ENCODE measurements around the gene SLC35C1. TPM values are rescaled to one million over a fixed set of nuclear protein-coding genes. Genes with fewer than 3 reads are reported as not detected.
"Not testable (repeated sequence)": the region's sequence is repeated elsewhere in the genome, so short reads cannot be mapped to it uniquely, and the experiment has no call there.

The SLC35C1 gene
- total and polyA plus RNA-seq, 9 of the 15 experiments (the other 6 are each of a cell fraction or from before 2014, with no cell fraction given), result 0.65 to 13.1 (median 2.4) TPM

DNA sequence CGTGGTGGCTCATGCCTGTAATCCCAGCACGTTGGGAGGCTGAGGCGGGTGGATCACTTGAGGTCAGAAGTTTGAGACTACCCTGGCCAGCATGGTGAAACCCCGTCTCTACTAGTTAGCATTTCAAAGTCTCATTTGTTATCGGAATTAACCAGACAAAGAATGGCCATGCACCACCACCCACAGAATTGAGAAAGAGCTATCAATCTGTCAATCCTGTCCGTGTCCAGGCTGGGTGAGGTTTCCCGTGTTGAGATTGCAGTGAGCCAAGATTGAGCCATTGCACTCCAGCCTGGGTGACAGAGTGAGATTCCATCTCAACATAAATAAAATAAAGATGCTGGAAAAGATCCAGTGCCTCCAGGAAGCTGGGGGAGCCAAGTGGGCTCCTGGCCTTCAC lies 21.5 kb downstream of the SLC35C1 start (continued):
- TF ChIP-seq, protein P1, sequence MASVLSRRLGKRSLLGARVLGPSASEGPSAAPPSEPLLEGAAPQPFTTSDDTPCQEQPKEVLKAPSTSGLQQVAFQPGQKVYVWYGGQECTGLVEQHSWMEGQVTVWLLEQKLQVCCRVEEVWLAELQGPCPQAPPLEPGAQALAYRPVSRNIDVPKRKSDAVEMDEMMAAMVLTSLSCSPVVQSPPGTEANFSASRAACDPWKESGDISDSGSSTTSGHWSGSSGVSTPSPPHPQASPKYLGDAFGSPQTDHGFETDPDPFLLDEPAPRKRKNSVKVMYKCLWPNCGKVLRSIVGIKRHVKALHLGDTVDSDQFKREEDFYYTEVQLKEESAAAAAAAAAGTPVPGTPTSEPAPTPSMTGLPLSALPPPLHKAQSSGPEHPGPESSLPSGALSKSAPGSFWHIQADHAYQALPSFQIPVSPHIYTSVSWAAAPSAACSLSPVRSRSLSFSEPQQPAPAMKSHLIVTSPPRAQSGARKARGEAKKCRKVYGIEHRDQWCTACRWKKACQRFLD (CRISPR knock-in tag; IDR thresholded peaks at IDR 0.05), result peak; percentile 83; the same call in 1 of the 2 replicates
- TF ChIP-seq KDM1A (IDR thresholded peaks at IDR 0.05) (peak; percentile 100), L3MBTL2 (IDR thresholded peaks at IDR 0.05) (peak; percentile 28; the same call in 1 of the 2 replicates), HEY1 (CRISPR knock-in tag; IDR thresholded peaks at IDR 0.05; ENCODE audit: borderline replicate concordance) (0 out of 2 replicates have a peak, but pooled peaks have one; percentile 70), RCOR1 (IDR thresholded peaks at IDR 0.05; ENCODE audit: borderline replicate concordance in 1 of 2, low read depth in 2 of 2, low read length in 2 of 2) (peak; percentile 100), TEAD2 (tag; IDR thresholded peaks at IDR 0.05) (peak; percentile 62; the same call in 1 of the 2 replicates), ATF7 (IDR thresholded peaks at IDR 0.05) (peak; percentile 67; the same call in 1 of the 2 replicates), ZNF644 (tag; IDR thresholded peaks at IDR 0.05; ENCODE audit: low read depth) (peak; percentile 76; the same call in 1 of the 2 replicates), CREM (IDR thresholded peaks at IDR 0.05; ENCODE audit: low read depth) (peak; percentile 51; the same call in 1 of the 2 replicates), CREB1 (IDR thresholded peaks at IDR 0.05) (peak; percentile 51; the same call in 1 of the 2 replicates), RAD21 (CRISPR knock-in tag; conservative IDR thresholded peaks at IDR 0.05 in 1 of 2, IDR thresholded peaks at IDR 0.05 in 1 of 2) (peak in 1 of 2 experiments; percentile 11; a peak in 1 of 4 replicates), ZNF41 (CRISPR knock-in tag; conservative IDR thresholded peaks at IDR 0.05) (0 out of 2 replicates have a peak, but pooled peaks have one; percentile 21), RUNX1 (IDR thresholded peaks at IDR 0.05; ENCODE audit: low read depth) (0 out of 2 replicates have a peak, but pooled peaks have one; percentile 79), CEBPB (tag; IDR thresholded peaks at IDR 0.05) (peak; percentile 99)
- TF ChIP-seq, protein P2, sequence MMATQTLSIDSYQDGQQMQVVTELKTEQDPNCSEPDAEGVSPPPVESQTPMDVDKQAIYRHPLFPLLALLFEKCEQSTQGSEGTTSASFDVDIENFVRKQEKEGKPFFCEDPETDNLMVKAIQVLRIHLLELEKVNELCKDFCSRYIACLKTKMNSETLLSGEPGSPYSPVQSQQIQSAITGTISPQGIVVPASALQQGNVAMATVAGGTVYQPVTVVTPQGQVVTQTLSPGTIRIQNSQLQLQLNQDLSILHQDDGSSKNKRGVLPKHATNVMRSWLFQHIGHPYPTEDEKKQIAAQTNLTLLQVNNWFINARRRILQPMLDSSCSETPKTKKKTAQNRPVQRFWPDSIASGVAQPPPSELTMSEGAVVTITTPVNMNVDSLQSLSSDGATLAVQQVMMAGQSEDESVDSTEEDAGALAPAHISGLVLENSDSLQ (IDR thresholded peaks at IDR 0.05), result peak; percentile 91
- TF ChIP-seq, protein P3, sequence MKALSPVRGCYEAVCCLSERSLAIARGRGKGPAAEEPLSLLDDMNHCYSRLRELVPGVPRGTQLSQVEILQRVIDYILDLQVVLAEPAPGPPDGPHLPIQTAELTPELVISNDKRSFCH (CRISPR knock-in tag; IDR thresholded peaks at IDR 0.05), result not testable (repeated sequence)
- TF ChIP-seq, protein P3 (tag; IDR thresholded peaks at IDR 0.05), result peak; percentile 95
- TF ChIP-seq, protein P4, sequence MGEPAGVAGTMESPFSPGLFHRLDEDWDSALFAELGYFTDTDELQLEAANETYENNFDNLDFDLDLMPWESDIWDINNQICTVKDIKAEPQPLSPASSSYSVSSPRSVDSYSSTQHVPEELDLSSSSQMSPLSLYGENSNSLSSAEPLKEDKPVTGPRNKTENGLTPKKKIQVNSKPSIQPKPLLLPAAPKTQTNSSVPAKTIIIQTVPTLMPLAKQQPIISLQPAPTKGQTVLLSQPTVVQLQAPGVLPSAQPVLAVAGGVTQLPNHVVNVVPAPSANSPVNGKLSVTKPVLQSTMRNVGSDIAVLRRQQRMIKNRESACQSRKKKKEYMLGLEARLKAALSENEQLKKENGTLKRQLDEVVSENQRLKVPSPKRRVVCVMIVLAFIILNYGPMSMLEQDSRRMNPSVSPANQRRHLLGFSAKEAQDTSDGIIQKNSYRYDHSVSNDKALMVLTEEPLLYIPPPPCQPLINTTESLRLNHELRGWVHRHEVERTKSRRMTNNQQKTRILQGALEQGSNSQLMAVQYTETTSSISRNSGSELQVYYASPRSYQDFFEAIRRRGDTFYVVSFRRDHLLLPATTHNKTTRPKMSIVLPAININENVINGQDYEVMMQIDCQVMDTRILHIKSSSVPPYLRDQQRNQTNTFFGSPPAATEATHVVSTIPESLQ (CRISPR knock-in tag; IDR thresholded peaks at IDR 0.05), result peak; percentile 75; the same call in 1 of the 2 replicates
- TF ChIP-seq CREB1 (CRISPR knock-in tag; IDR thresholded peaks at IDR 0.05), result not testable (repeated sequence)
- TF ChIP-seq, protein P5, sequence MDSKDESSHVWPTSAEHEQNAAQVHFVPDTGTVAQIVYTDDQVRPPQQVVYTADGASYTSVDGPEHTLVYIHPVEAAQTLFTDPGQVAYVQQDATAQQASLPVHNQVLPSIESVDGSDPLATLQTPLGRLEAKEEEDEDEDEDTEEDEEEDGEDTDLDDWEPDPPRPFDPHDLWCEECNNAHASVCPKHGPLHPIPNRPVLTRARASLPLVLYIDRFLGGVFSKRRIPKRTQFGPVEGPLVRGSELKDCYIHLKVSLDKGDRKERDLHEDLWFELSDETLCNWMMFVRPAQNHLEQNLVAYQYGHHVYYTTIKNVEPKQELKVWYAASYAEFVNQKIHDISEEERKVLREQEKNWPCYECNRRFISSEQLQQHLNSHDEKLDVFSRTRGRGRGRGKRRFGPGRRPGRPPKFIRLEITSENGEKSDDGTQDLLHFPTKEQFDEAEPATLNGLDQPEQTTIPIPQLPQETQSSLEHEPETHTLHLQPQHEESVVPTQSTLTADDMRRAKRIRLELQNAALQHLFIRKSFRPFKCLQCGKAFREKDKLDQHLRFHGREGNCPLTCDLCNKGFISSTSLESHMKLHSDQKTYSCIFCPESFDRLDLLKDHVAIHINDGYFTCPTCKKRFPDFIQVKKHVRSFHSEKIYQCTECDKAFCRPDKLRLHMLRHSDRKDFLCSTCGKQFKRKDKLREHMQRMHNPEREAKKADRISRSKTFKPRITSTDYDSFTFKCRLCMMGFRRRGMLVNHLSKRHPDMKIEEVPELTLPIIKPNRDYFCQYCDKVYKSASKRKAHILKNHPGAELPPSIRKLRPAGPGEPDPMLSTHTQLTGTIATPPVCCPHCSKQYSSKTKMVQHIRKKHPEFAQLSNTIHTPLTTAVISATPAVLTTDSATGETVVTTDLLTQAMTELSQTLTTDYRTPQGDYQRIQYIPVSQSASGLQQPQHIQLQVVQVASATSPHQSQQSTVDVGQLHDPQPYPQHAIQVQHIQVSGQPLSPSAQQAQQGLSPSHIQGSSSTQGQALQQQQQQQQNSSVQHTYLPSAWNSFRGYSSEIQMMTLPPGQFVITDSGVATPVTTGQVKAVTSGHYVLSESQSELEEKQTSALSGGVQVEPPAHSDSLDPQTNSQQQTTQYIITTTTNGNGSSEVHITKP (IDR thresholded peaks at IDR 0.05; ENCODE audit: partially characterized antibody), result peak; percentile 38

All from K562 (cell line).